ENCODE data around the gene LSM3.

Gene LSM3

DNA sequence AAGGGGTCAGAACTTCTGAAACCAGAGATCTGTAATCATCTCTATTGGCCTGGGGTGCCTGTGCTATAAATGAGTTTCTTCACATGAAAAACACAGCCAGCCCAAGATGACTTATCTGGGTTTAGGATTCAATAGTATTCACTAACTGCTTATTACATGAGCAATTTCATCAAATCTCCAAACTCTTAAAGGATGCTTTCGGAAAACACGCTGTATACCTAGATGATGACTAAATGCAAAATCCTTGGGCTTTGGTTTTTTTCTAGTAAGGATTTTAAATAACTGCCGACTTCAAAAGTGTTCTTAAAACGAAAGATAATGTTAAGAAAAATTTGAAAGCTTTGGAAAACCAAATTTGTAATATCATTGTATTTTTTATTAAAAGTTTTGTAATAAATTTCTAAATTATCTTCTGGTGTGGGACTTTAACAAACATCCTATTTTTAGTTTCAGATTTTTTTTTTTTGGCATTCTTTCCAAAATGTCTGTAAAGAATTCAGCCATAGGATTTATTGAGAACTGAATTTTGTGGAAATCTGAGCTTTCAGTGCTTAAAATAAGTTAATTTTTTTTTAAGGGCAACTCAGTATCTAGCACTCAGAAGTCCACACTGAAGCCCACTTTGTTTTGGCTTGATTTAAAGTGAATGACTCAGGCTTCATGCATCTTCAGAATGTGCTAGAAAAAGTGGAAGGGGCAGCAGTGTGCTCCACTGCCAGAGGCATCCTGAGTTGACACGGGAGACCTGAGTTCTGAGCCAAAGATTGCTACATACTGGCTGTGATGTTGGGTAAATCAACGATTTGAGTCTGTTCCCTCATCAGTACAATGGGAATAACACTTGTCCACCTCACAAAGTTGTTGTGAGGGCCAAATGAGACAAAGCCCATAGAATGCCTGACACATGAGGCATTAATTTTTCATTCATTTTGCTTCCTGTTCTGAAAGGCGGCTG, 35.1 kb upstream of the LSM3 start:
- peak overlapping the region; percentile 81 to 95 for H3K27ac ChIP-seq
- peak overlapping the region; percentile 57 for H3K4me3 ChIP-seq
- DNase-seq (ENCODE audit: low spot score): peak; percentile 88
- TF ChIP-seq, protein P1, sequence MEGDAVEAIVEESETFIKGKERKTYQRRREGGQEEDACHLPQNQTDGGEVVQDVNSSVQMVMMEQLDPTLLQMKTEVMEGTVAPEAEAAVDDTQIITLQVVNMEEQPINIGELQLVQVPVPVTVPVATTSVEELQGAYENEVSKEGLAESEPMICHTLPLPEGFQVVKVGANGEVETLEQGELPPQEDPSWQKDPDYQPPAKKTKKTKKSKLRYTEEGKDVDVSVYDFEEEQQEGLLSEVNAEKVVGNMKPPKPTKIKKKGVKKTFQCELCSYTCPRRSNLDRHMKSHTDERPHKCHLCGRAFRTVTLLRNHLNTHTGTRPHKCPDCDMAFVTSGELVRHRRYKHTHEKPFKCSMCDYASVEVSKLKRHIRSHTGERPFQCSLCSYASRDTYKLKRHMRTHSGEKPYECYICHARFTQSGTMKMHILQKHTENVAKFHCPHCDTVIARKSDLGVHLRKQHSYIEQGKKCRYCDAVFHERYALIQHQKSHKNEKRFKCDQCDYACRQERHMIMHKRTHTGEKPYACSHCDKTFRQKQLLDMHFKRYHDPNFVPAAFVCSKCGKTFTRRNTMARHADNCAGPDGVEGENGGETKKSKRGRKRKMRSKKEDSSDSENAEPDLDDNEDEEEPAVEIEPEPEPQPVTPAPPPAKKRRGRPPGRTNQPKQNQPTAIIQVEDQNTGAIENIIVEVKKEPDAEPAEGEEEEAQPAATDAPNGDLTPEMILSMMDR (IDR thresholded peaks at IDR 0.05): no peak

DNA sequence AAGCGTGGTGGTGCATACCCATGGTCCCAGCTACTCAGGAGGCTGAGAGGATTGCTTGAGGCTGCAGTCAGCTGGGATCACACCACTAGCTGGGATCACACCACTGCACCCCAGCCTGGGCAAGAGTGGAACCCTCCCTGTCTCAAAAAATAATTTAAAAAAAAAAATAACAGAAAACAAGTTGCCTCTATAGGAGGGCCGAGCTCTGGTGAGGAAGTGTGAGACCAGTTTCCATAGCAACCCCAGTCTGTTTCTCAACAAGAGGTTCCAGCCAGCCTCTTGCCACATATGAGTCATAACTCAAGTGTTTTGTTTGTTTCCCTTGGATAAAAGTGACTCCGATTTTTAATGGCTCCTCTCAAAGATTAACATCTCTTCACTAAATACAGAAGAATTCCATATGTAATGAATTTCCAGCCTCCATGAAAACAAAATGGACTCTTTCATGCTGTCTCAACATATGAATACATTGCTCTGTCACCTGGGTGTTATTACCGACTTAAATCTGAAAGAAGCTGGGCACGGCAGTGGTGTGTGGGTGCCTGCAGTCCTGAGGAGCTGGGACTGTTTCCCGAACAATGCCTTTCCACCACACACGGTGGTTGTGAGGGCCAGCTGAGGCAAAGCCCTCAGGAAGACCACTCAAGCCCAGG, 34.1 kb upstream of the LSM3 start:
- TF ChIP-seq, protein P1 (IDR thresholded peaks at IDR 0.05): no peak
- Histone ChIP-seq H3K27ac (peak overlapping the region; percentile 81 to 95), H3K4me3 (peak overlapping the region; percentile 61)
- peak; percentile 89 for DNase-seq (ENCODE audit: low spot score)

DNA sequence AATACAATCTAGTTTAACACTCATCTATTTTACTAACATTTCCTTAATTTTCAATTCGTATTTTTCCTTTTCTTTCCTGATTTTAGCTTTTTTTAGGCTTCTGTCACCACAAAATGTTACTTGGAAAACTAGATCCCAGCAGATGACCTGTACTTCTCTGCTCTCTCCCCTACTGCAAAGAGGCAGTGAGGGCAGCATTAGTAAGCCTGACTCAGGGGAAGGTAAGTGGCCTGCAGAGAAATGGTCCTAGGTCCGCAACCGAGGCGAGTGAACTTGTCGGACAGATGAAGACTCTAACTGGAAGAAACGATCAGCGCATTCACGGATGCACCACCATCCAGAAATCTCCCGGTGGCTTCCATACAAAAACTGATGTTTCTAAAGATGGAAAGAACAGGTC, 33.4 kb upstream of the LSM3 start:
- peak overlapping the region; percentile 81 to 95 for H3K27ac ChIP-seq
- H3K4me3 ChIP-seq: peak overlapping the region; percentile 18
- DNase-seq (ENCODE audit: low spot score): peak; percentile 67
- TF ChIP-seq, protein P1 (IDR thresholded peaks at IDR 0.05): no peak

DNA sequence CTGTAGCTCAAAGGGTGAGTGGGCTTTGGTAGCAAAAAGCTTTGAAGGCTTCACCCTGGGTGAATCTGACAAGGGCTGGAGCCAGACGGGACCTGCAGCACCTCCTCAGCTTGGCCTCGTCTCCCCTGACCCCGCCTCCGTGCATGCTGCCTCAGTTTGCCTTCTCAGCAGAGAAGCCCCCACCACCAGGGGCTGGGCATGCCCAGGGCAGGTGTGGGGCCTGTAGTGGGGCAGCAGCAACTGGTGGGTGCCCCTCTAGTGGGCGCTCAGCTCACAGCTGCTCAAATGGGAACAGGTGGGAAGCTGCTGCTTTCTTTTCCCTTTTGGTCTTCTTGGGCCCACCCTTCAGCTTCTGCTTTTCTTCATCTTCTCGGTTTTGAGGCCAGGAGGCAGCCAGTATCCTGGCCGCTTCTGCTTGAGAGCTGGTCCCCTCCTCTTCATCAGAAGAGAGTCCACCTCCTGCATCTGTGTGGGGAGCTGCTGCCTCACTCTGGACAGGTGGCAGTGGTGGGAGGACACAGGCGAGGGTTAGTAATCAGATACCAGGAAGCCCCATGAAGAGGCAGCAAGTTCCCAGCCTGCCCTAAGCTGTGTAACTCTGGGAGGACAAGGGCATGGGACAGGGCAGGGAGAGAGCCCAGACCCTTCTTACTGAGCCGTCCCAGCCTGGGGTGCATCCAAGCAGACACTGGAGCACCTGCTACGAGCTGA, 32.8 kb upstream of the LSM3 start:
- H3K27ac ChIP-seq: peak overlapping the region; percentile 81 to 95
- DNase-seq (ENCODE audit: low spot score): peak; percentile 74
- TF ChIP-seq, protein P1 (IDR thresholded peaks at IDR 0.05): no peak
- peak overlapping the region; percentile 18 for H3K4me3 ChIP-seq

DNA sequence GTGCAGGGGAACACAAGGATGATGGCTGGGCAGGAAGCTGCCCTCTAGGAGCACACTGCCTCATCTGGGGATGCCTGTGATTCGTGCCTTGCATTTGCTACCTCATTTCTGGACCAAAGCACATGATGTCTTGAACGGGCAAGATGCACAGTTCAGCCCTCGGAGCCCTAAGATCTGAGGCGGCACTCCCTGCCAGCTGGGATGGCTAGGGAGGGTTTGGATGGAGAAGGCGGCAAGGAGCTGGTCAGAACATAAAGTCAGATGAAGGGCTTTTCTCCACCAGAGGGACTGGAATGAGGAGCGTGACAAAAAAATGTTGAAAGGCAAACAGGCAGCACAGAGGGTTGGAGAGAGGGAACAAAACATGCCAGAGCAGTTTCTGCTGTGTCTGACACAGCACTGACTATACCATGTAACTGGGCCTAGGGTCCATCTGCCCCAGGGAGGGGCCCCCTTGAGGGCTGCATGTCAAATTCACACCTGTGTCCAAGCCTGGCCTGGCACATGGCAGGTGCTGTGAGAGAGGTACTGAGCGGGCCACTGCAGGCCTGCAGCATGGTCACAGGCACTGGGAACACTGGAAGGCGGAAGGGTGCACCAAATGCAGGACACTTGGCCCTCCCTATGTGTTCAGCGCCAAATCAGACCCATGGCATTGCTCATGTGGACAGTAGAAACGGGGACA, 32.1 kb upstream of the LSM3 start:
- no peak overlapping the region for H3K4me3 ChIP-seq
- DNase-seq (ENCODE audit: low spot score): no peak
- TF ChIP-seq, protein P1 (IDR thresholded peaks at IDR 0.05): no peak
- peak overlapping the region; percentile 81 to 95 for H3K27ac ChIP-seq

DNA sequence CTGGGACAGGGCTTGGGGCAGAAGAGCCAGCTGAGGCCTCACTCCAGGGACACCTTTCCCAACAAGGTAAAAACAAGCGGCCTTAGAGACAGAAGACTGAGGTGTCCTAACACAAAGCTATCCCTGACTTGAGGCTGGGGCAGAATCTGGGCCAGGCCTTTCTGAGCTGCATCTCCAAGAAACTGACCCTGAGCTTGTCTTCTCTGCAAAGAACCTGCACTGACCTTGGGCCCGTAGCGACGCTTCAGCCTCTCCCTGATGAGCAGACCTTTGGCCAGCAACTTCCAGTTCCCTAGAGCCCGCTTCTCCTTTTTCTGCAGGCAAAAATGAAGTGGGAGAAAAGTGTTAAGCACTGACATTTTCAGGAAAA, 31.6 kb upstream of the LSM3 start:
- TF ChIP-seq, protein P1 (IDR thresholded peaks at IDR 0.05): no peak
- peak overlapping the region; percentile 81 to 95 for H3K27ac ChIP-seq
- H3K4me3 ChIP-seq: no peak overlapping the region
- DNase-seq (ENCODE audit: low spot score): peak; percentile 62
